K562 (cell line): ENCODE data around the gene HPS1. TPM values are rescaled to one million over a fixed set of nuclear protein-coding genes. Genes with fewer than 3 reads are reported as not detected.

ENCODE experiments used
- ADNP ChIP-seq: fragments of 200-800 bp; sonication (Bioruptor generic); IDR thresholded peaks from 2 replicates; pipeline ENCODE4 v1.6.1; 2016; ENCODE audit warnings: missing genetic modification characterization, missing compliant biosample characterization
- CBFA2T3 ChIP-seq: fragments of 450-650 bp; IDR thresholded peaks from 2 replicates; pipeline ENCODE4 v1.6.1; 2017
- ETV1 ChIP-seq: fragments of 450-650 bp; conservative IDR thresholded peaks from 2 replicates; pipeline ENCODE4 v1.6.1; 2016; ENCODE audit warnings: missing genetic modification characterization, control low read depth, low read depth, missing compliant biosample characterization
- FOSL1 ChIP-seq: fragments of 200-800 bp; sonication (Bioruptor generic); conservative IDR thresholded peaks from 2 replicates; pipeline ENCODE4 v1.6.1; 2016; ENCODE audit warnings: missing genetic modification characterization, missing compliant biosample characterization
- ILK ChIP-seq: fragments of 450-650 bp; IDR thresholded peaks from 2 replicates; pipeline ENCODE4 v1.6.1; 2016; ENCODE audit warnings: missing genetic modification characterization, low read depth, mild to moderate bottlenecking, missing compliant biosample characterization, moderate library complexity, borderline replicate concordance
- KDM1A ChIP-seq, 2 experiments: fragments of 450-650 bp; IDR thresholded peaks; 2 replicates each; pipeline ENCODE4 v1.6.1; 2016; ENCODE audit warnings: mild to moderate bottlenecking in 2 of 2
- L3MBTL2 ChIP-seq: fragments of 450-650 bp; IDR thresholded peaks from 2 replicates; pipeline ENCODE4 v1.6.1; 2016; ENCODE audit warnings: mild to moderate bottlenecking, moderate library complexity
- MAFK ChIP-seq: IDR thresholded peaks from 2 replicates; pipeline ENCODE4 v1.6.1; 2011; ENCODE audit warnings: low read length, improper control_type of control experiment
- MAZ ChIP-seq, 2 experiments: fragments of 450-650 bp in 1 of 2; sonication (generic) in 1 of 2; formaldehyde crosslinking; IDR thresholded peaks in 1 of 2; conservative IDR thresholded peaks in 1 of 2; 2 replicates each; pipeline versions ENCODE4 v1.4.0 to v1.5.0; 2020; ENCODE audit warnings: mild to moderate bottlenecking in 1 of 2, missing genetic modification reagents in 1 of 2
- MLLT1 ChIP-seq, 2 experiments: fragments of 450-650 bp; IDR thresholded peaks; 2 replicates each; pipeline ENCODE4 v1.6.1; 2016
- NFIC ChIP-seq: fragments of 450-650 bp; IDR thresholded peaks from 2 replicates; pipeline ENCODE4 v1.6.1; 2017; ENCODE audit warnings: mild to moderate bottlenecking, inconsistent platforms
- NRF1 ChIP-seq, 2 experiments: fragments of 450-650 bp; IDR thresholded peaks in 1 of 2; conservative IDR thresholded peaks in 1 of 2; 2 replicates each; pipeline ENCODE4 v1.6.1; 2014; ENCODE audit warnings: mild to moderate bottlenecking in 2 of 2
- PHF20 ChIP-seq: fragments of 450-650 bp; IDR thresholded peaks from 2 replicates; pipeline ENCODE4 v1.6.1; 2018; ENCODE audit not compliant: partially characterized antibody
- RUNX1 ChIP-seq: sonication (generic); IDR thresholded peaks from 2 replicates; pipeline ENCODE4 v1.6.1; 2016; ENCODE audit warnings: antibody characterized with exemption, low read depth
- SMARCA5 ChIP-seq: fragments of 450-650 bp; IDR thresholded peaks from 2 replicates; pipeline ENCODE4 v1.6.1; 2016
- STAT5B ChIP-seq: fragments of 250-450 bp; sonication (Bioruptor Pico); IDR thresholded peaks from 2 replicates; pipeline ENCODE4 v1.8.0; 2021; ENCODE audit warnings: mild to moderate bottlenecking, inconsistent platforms
- TAF9B ChIP-seq: fragments of 450-650 bp; IDR thresholded peaks from 2 replicates; pipeline ENCODE4 v1.6.1; 2018; ENCODE audit warnings: mild to moderate bottlenecking; ENCODE audit not compliant: partially characterized antibody
- TEAD1 ChIP-seq, 2 experiments: fragments of 450-650 bp in 1 of 2; sonication (generic) in 1 of 2; formaldehyde crosslinking; IDR thresholded peaks; 2 replicates each; pipeline versions ENCODE4 v1.4.0 to v1.8.0; 2020 to 2022; ENCODE audit warnings: mild to moderate bottlenecking in 2 of 2, missing genetic modification reagents in 1 of 2
- TFAP4 ChIP-seq: sonication (generic); formaldehyde crosslinking; IDR thresholded peaks from 2 replicates; pipeline ENCODE4 v1.8.0; 2022; ENCODE audit warnings: missing genetic modification reagents, mild to moderate bottlenecking, moderate library complexity, borderline replicate concordance
- VEZF1 ChIP-seq: fragments of 200-800 bp; sonication (Bioruptor generic); IDR thresholded peaks from 2 replicates; pipeline ENCODE4 v1.6.1; 2017; ENCODE audit warnings: missing genetic modification characterization, missing compliant biosample characterization
- XRCC4 ChIP-seq: IDR thresholded peaks from one replicate; pipeline ENCODE4 v1.6.1; 2011; ENCODE audit not compliant: insufficient read depth, insufficient read length; ENCODE audit errors: extremely low read depth
- ZFX ChIP-seq: sonication (generic); formaldehyde crosslinking; IDR thresholded peaks from 2 replicates; pipeline ENCODE4 v1.8.0; 2022; ENCODE audit warnings: mild to moderate bottlenecking, missing genetic modification reagents, moderate library complexity
- ZNF134 ChIP-seq: fragments of 250-450 bp; sonication (Bioruptor Pico); conservative IDR thresholded peaks from 2 replicates; pipeline ENCODE4 v1.4.0; 2020
- ZNF263 ChIP-seq: sonication (generic); formaldehyde crosslinking; IDR thresholded peaks from 2 replicates; pipeline ENCODE4 v1.8.0; 2022; ENCODE audit warnings: mild to moderate bottlenecking, missing genetic modification reagents, borderline replicate concordance
- ZNF583 ChIP-seq: fragments of 250-450 bp; sonication (Bioruptor Pico); IDR thresholded peaks from 2 replicates; pipeline ENCODE4 v1.4.0; 2020
- polyA plus RNA-seq, 8 experiments: library from polyadenylated mRNA; depleted of rRNA in 4 of 8; stranded (reverse) in 5 of 8; unstranded in 3 of 8; fragments of >200 nt; fragmentation: Nextera tagmentation in 2 of 8; fragmentation: Illumina TruSeq in 1 of 8; extraction: Ambion mirVana in 2 of 8; extraction: Trizol in 1 of 8; gene quantifications; 2 replicates each; pipeline versions ENCODE4 v1.2.1 to v1.2.3, GENCODE V29; 2011 to 2014; ENCODE audit warnings: inconsistent platforms in 1 of 8, missing spikeins in 1 of 8
- total RNA-seq, 7 experiments: library from RNA; depleted of rRNA in 6 of 7; stranded (reverse); fragments of >200 nt in 6 of 7; fragmentation: Illumina TruSeq in 2 of 7; extraction: Trizol in 2 of 7; gene quantifications; 2 replicates each; pipeline versions ENCODE4 v1.2.1 to v1.2.3, GENCODE V29; 2011 to 2021; ENCODE audit warnings: low replicate concordance in 1 of 7

HPS1 gene
- total and polyA plus RNA-seq, 9 of the 15 experiments (the other 6 are each of a cell fraction or from before 2014, with no cell fraction given): 18.1 to 43.6 (median 26.3) TPM

- TF ChIP-seq CBFA2T3 (0 out of 2 replicates have a peak, but pooled peaks have one; percentile 13), ZNF583 (CRISPR knock-in tag) (no peak), FOSL1 (no peak), NFIC (peak; percentile 97), ETV1 (no peak), ADNP (tag) (no peak), MLLT1 (IDR thresholded peaks at IDR 0.05) (no peak), TAF9B (no peak), TFAP4 (CRISPR knock-in tag) (peak; percentile 42; the same call in 1 of the 2 replicates), ZNF263 (CRISPR knock-in tag) (peak; percentile 21; the same call in 1 of the 2 replicates), ZFX (CRISPR knock-in tag) (peak; percentile 19; the same call in 1 of the 2 replicates), NRF1 (conservative IDR thresholded peaks at IDR 0.05 in 1 of 2, IDR thresholded peaks at IDR 0.05 in 1 of 2) (0 out of 4 replicates have a peak, but pooled peaks of 1 of the 2 experiments have one; percentile 24), SMARCA5 (0 out of 2 replicates have a peak, but pooled peaks have one; percentile 9), TEAD1 (CRISPR knock-in tag; IDR thresholded peaks at IDR 0.05) (0 out of 4 replicates have a peak, but pooled peaks of 1 of the 2 experiments have one; percentile 45), ILK (no peak), KDM1A (IDR thresholded peaks at IDR 0.05) (no peak), ZNF134 (no peak), STAT5B (CRISPR knock-in tag) (no peak), VEZF1 (CRISPR knock-in tag) (peak; percentile 93), RUNX1 (no peak), MAZ (CRISPR knock-in tag; conservative IDR thresholded peaks at IDR 0.05 in 1 of 2, IDR thresholded peaks at IDR 0.05 in 1 of 2) (0 out of 4 replicates have a peak, but pooled peaks of 1 of the 2 experiments have one; percentile 22), XRCC4 (no peak), MAFK (no peak), PHF20 (peak; percentile 27), L3MBTL2 (peak; percentile 27; the same call in 1 of the 2 replicates)
Measured at GRCh38 chr10:98414932-98415730, 31.6 kb downstream of the HPS1 start, which contains the start of gene PYROXD2 (continued).
